A673 (cell line): ENCODE data around the gene RNF111. TPM values are rescaled to one million over a fixed set of nuclear protein-coding genes. Genes with fewer than 3 reads are reported as not detected.

Source experiments
- BruUV-seq: library from RNA; stranded (reverse); fragments of 400-500 nt; replicated peaks from 2 replicates; lab custom pipeline; 2021; lab: Mats Ljungman, UMichigan
- CTCF ChIA-PET: fragments of 300-600 bp; sonication (Branson Sonifier 250); formaldehyde crosslinking; loops from one replicate; lab custom pipeline; 2022; ENCODE audit warnings: antibody characterized with exemption; lab: Charles Lee
- POLR2A ChIA-PET: fragments of 300-600 bp; sonication (Branson Sonifier 250); formaldehyde crosslinking; loops from one replicate; lab custom pipeline; 2022; ENCODE audit warnings: antibody characterized with exemption; ENCODE audit not compliant: low non-redundant PET; lab: Charles Lee
- DNase-seq: peaks from one replicate; pipeline ENCODE4 v3.0.0-alpha.2; 2015; ENCODE audit warnings: low spot score
- H3K27ac ChIP-seq: fragments of 200-600 bp; sonication (generic); 2 replicates; pipeline ENCODE4 v1.5.1; 2016; ENCODE audit warnings: mixed run types, low read depth, mild to moderate bottlenecking, mixed read lengths, antibody characterized with exemption, low read length; ENCODE audit not compliant: poor library complexity, severe bottlenecking
- H3K27me3 ChIP-seq: fragments of 200-600 bp; sonication (generic); replicated peaks from 2 replicates; pipeline ENCODE4 v1.6.1; 2017; ENCODE audit warnings: mixed run types, low read depth, mild to moderate bottlenecking, mixed read lengths, antibody characterized with exemption, low read length; ENCODE audit not compliant: insufficient read depth, poor library complexity
- H3K36me3 ChIP-seq: fragments of 200-600 bp; sonication (generic); 2 replicates; pipeline ENCODE4 v1.6.1; 2016; ENCODE audit warnings: mixed run types, mild to moderate bottlenecking, mixed read lengths, antibody characterized with exemption, low read length; ENCODE audit not compliant: insufficient read depth, poor library complexity, severe bottlenecking
- H3K4me1 ChIP-seq: fragments of 200-600 bp; sonication (generic); 2 replicates; pipeline ENCODE4 v1.6.1; 2017; ENCODE audit warnings: mixed run types, mild to moderate bottlenecking, mixed read lengths, antibody characterized with exemption, low read length; ENCODE audit not compliant: insufficient read depth, poor library complexity, severe bottlenecking
- H3K4me3 ChIP-seq: fragments of 200-600 bp; sonication (generic); 2 replicates; pipeline ENCODE4 v1.5.1; 2016; ENCODE audit warnings: low read depth, mixed run types, mild to moderate bottlenecking, mixed read lengths, low read length; ENCODE audit not compliant: poor library complexity, severe bottlenecking
- H3K9me3 ChIP-seq: fragments of 200-600 bp; sonication (generic); 2 replicates; pipeline ENCODE4 v1.6.1; 2016; ENCODE audit warnings: mixed run types, low read depth, mild to moderate bottlenecking, mixed read lengths, antibody characterized with exemption, low read length; ENCODE audit not compliant: poor library complexity, severe bottlenecking
- CTCF ChIP-seq: fragments of 300-800, 200-600 bp; sonication (generic); conservative IDR thresholded peaks from 2 replicates; pipeline ENCODE4 v1.5.1; 2017; ENCODE audit warnings: low read depth, mild to moderate bottlenecking, antibody characterized with exemption, low read length, moderate library complexity, mixed read lengths
- EZH2 ChIP-seq: fragments of 200-600 bp; sonication (generic); IDR thresholded peaks from 2 replicates; pipeline ENCODE4 v1.6.1; 2017; ENCODE audit warnings: borderline replicate concordance, low read depth, mild to moderate bottlenecking, mixed read lengths, antibody characterized with exemption, low read length; ENCODE audit not compliant: poor library complexity, severe bottlenecking
- intact Hi-C: fragments of 100-400 bp; cut with micrococcal nuclease; formaldehyde crosslinking; loops from one replicate; pipeline ENCODE4 v1.10.0; 2022; ENCODE audit not compliant: unreplicated experiment
- total RNA-seq: library from RNA; stranded (reverse); gene quantifications from 2 replicates; pipeline ENCODE4 v1.2.3, GENCODE V29; 2021

RNF111 gene
- total RNA-seq, 1 experiment from 2014 or later, result 34.4 TPM

- ChIA-PET CTCF (no interaction called here), POLR2A (no interaction called here)
- Histone ChIP-seq H3K9me3 (no peaks in the 10 kb centered on the region), H3K27ac (no peak overlapping the region), H3K27me3 (no peaks in the 10 kb centered on the region), H3K4me3 (no peak overlapping the region), H3K36me3 (no peaks in the 10 kb centered on the region), H3K4me1 (no peaks in the 10 kb centered on the region)
- intact Hi-C loops, result no loop called here
- no TSS peak for BruUV-seq
- no peak for DNase-seq
- TF ChIP-seq EZH2 (no peak), CTCF (no peak)
Observed at GRCh38 chr15:58966698-58967097, 20.8 kb upstream of the RNF111 start.

DNA sequence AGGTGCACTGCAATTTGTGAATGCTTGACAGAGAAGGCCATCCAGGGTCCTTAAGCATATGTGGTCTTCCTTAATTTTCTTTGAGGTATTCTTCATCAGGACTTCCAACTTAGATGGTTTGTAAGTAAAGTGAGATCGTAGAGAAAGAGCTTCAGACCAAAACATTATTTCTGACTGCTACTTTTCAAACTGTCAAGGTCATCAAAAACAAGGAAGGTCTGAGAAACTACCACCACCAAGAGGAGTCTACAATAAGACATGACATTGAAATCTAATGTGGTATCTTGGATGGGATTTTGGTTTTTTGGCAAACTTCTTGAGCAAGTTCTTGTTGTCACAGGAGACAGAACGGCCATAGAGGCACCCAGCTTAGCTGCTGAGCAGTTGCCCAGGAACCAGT, 20.0 kb upstream of the RNF111 start:
- no peaks in the 10 kb centered on the region for H3K36me3 ChIP-seq
- no peaks in the 10 kb centered on the region for H3K4me1 ChIP-seq
- no peaks in the 10 kb centered on the region for H3K9me3 ChIP-seq
- DNase-seq, result no peak
- H3K27ac ChIP-seq, result no peak overlapping the region
- ChIA-PET POLR2A (no interaction called here), CTCF (no interaction called here)
- TF ChIP-seq EZH2 (no peak), CTCF (no peak)
- intact Hi-C loops, result no loop called here
- BruUV-seq, result no TSS peak
- H3K27me3 ChIP-seq, result no peaks in the 10 kb centered on the region
- no peak overlapping the region for H3K4me3 ChIP-seq

DNA sequence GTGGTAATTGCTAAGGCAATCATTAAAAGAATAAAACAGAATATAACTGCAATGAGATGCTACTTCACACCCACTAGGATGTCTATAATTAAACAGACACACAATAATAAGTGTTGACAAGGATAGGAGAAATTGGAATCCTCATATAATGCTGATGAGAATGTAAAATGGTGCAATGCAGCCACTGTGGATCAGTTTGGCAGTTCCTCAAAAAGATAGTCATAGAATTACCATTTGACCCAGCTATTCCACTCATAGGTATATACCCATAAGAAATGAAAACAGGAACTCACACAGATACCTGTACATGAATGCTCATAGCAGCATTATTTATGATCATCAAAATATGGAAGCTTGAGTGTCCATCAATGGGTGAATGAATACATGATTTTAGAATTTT, 9.6 kb upstream of the RNF111 start:
- no peak for DNase-seq
- H3K4me1 ChIP-seq, result no peaks in the 10 kb centered on the region
- CTCF ChIA-PET, result interaction anchor here (0.6 to 1.0 kb wide), 2 partner anchors 515 to 551 kb away, joined by 3 to 5 read pairs; no protein-coding TSS in a partner anchor
- POLR2A ChIA-PET, result no interaction called here
- BruUV-seq, result no TSS peak
- no peaks in the 10 kb centered on the region for H3K9me3 ChIP-seq
- intact Hi-C loops, result no loop called here
- TF ChIP-seq CTCF, result no peak
- H3K36me3 ChIP-seq, result no peaks in the 10 kb centered on the region
- no peak overlapping the region for H3K27ac ChIP-seq
- H3K4me3 ChIP-seq, result no peak overlapping the region
- H3K27me3 ChIP-seq, result no peaks in the 10 kb centered on the region
